K562 (cell line): ENCODE results near the gene HAS3. TPM values are rescaled to one million over a fixed set of nuclear protein-coding genes. Genes with fewer than 3 reads are reported as not detected.

Source experiments
- ATAC-seq: fragments of 200-7000 bp; cut with Tn5 transposase; 3 replicates; pipeline ENCODE4 v1.9.1; 2020; ENCODE audit warnings: moderate library complexity
- BruUV-seq: library from RNA; stranded (reverse); fragments of 400-500 nt; replicated peaks from 2 replicates; lab custom pipeline; 2021; lab: Mats Ljungman, UMichigan
- CTCF ChIA-PET: fragments of 300-600 bp; formaldehyde crosslinking; extraction: SDS; loops from one replicate; lab custom pipeline; 2021; ENCODE audit warnings: low intra/inter-chr PET ratio; lab: Yijun Ruan, JAX
- POLR2A ChIA-PET: fragments of 300-600, 350-650 bp; sonication (Branson Sonifier 250); formaldehyde crosslinking; extraction: SDS; loops from one replicate; lab custom pipeline; 2021; ENCODE audit warnings: antibody characterized with exemption, inconsistent platforms; lab: Yijun Ruan, JAX
- DNase-seq, 4 experiments: peaks; one replicate each; pipeline versions ENCODE4 v3.0.0 to v3.0.0-alpha.2; 2011 to 2018; ENCODE audit warnings: low spot score in 3 of 4, mixed read lengths in 3 of 4; ENCODE audit errors: extremely low read depth in 1 of 4
- FAIRE-seq: peaks from 2 replicates; lab custom pipeline; 2011; peaks lifted over from hg19 to GRCh38; lab: Jason Lieb, UNC
- H2AFZ ChIP-seq: 2 replicates; pipeline ENCODE4 v1.6.0; 2011; ENCODE audit warnings: low read depth, low read length, control low read depth, inconsistent platforms
- H3K27ac ChIP-seq: fragments of 200-600 bp; 3 replicates; pipeline ENCODE4 v1.8.0; 2011; ENCODE audit warnings: low read depth, mild to moderate bottlenecking, control low read depth, inconsistent platforms, low read length, moderate library complexity, mixed read lengths; ENCODE audit errors: extremely low read depth
- H3K27me3 ChIP-seq, 2 experiments: fragments of 300-600 bp in 1 of 2; 2 replicates in 1 of 2; 3 replicates in 1 of 2; pipeline versions ENCODE4 v1.6.0 to v1.8.0; 2011; ENCODE audit warnings: inconsistent platforms in 2 of 2, low read length in 2 of 2, mild to moderate bottlenecking in 1 of 2, mixed read lengths in 1 of 2, moderate library complexity in 1 of 2; ENCODE audit not compliant: control insufficient read depth in 2 of 2, insufficient read depth in 2 of 2
- H3K36me3 ChIP-seq: fragments of 300-600 bp; 3 replicates; pipeline ENCODE4 v1.8.0; 2011; ENCODE audit warnings: mild to moderate bottlenecking, low read length, inconsistent platforms; ENCODE audit not compliant: control insufficient read depth, insufficient read depth
- H3K4me1 ChIP-seq, 2 experiments: fragments of 200-600 bp in 1 of 2; replicated peaks in 1 of 2; 2 replicates in 1 of 2; 3 replicates in 1 of 2; pipeline versions ENCODE4 v1.5.1 to v1.8.0; 2011; ENCODE audit warnings: inconsistent platforms in 2 of 2, low read length in 2 of 2, mild to moderate bottlenecking in 1 of 2, mixed read lengths in 1 of 2, moderate library complexity in 1 of 2; ENCODE audit not compliant: control insufficient read depth in 2 of 2, insufficient read depth in 2 of 2
- H3K4me2 ChIP-seq: 2 replicates; pipeline ENCODE4 v1.6.1; 2011; ENCODE audit warnings: low read length, control low read depth, inconsistent platforms, mixed read lengths; ENCODE audit not compliant: insufficient read depth
- H3K4me3 ChIP-seq: fragments of 200-600 bp; sonication (generic), shearing (Covaris generic); 2 replicates; pipeline ENCODE4 v1.5.1; 2016; ENCODE audit warnings: control low read depth, inconsistent platforms
- H3K79me2 ChIP-seq: fragments of 200-600 bp; 3 replicates; pipeline ENCODE4 v1.8.0; 2011; ENCODE audit warnings: low read length, inconsistent platforms; ENCODE audit not compliant: control insufficient read depth, insufficient read depth
- H3K9ac ChIP-seq, 2 experiments: 2 replicates each; pipeline versions ENCODE4 v1.6.0 to v1.6.1; 2011; ENCODE audit warnings: low read depth in 2 of 2, low read length in 2 of 2, control low read depth in 1 of 2, inconsistent platforms in 1 of 2, mild to moderate bottlenecking in 1 of 2, mixed read lengths in 1 of 2; ENCODE audit not compliant: insufficient read depth in 1 of 2
- H3K9me1 ChIP-seq: one replicate; pipeline ENCODE4 v1.6.0; 2011; ENCODE audit warnings: inconsistent platforms, mild to moderate bottlenecking, low read length, moderate library complexity; ENCODE audit not compliant: control insufficient read depth, insufficient read depth
- H3K9me3 ChIP-seq: replicated peaks from 2 replicates; pipeline ENCODE4 v1.5.1; 2011; ENCODE audit warnings: low read depth, low read length, inconsistent platforms; ENCODE audit not compliant: control insufficient read depth, insufficient read depth
- H4K20me1 ChIP-seq: replicated peaks from 2 replicates; pipeline ENCODE4 v1.6.1; 2011; ENCODE audit warnings: low read length, inconsistent platforms, mixed read lengths; ENCODE audit not compliant: control insufficient read depth, insufficient read depth
- KHSRP ChIP-seq: fragments of 450-650 bp; IDR thresholded peaks from 2 replicates; pipeline ENCODE4 v1.6.1; 2017
- NCOA2 ChIP-seq, 2 experiments: fragments of 450-650 bp; IDR thresholded peaks; 2 replicates each; pipeline ENCODE4 v1.6.1; 2018; ENCODE audit warnings: mild to moderate bottlenecking in 2 of 2, moderate library complexity in 1 of 2; ENCODE audit not compliant: partially characterized antibody in 2 of 2
- SAP30 ChIP-seq: fragments of 200-600 bp; sonication (generic); IDR thresholded peaks from 2 replicates; pipeline ENCODE4 v1.6.1; 2012; ENCODE audit warnings: borderline replicate concordance, low read depth, mild to moderate bottlenecking, moderate library complexity, low read length, control low read depth, inconsistent platforms; ENCODE audit not compliant: insufficient read depth, poor library complexity, severe bottlenecking
- WGBS: fragments of 100-300 bp; shearing (Covaris generic); methylation state at CpG from one replicate; pipeline ENCODE4 v1.1.6; 2016; ENCODE audit warnings: low coverage, mixed read lengths; ENCODE audit not compliant: insufficient coverage; ENCODE audit errors: missing lambda C conversion rate; 5-methylcytosine and 5-hydroxymethylcytosine counted together
- in situ Hi-C: fragments of 300-500 bp; cut with MboI; formaldehyde crosslinking; loops from 4 replicates; pipeline ENCODE4 v1.15.0; 2018; ENCODE audit warnings: inconsistent platforms, mixed read lengths
- intact Hi-C: fragments of 100-400 bp; cut with micrococcal nuclease; formaldehyde crosslinking; loops from 2 replicates; pipeline ENCODE4 v1.14.2; 2022
- polyA plus RNA-seq, 8 experiments: library from polyadenylated mRNA; depleted of rRNA in 4 of 8; stranded (reverse) in 5 of 8; unstranded in 3 of 8; fragments of >200 nt; fragmentation: Nextera tagmentation in 2 of 8; fragmentation: Illumina TruSeq in 1 of 8; extraction: Ambion mirVana in 2 of 8; extraction: Trizol in 1 of 8; gene quantifications; 2 replicates each; pipeline versions ENCODE4 v1.2.1 to v1.2.3, GENCODE V29; 2011 to 2014; ENCODE audit warnings: inconsistent platforms in 1 of 8, missing spikeins in 1 of 8
- total RNA-seq, 7 experiments: library from RNA; depleted of rRNA in 6 of 7; stranded (reverse); fragments of >200 nt in 6 of 7; fragmentation: Illumina TruSeq in 2 of 7; extraction: Trizol in 2 of 7; gene quantifications; 2 replicates each; pipeline versions ENCODE4 v1.2.1 to v1.2.3, GENCODE V29; 2011 to 2021; ENCODE audit warnings: low replicate concordance in 1 of 7
- TF ChIP-seq, protein P1 (sequence below): fragments of 450-650 bp; IDR thresholded peaks from one replicate; pipeline ENCODE4 v1.6.1; 2018; ENCODE audit warnings: mild to moderate bottlenecking, moderate library complexity; ENCODE audit not compliant: partially characterized antibody
- TF ChIP-seq, protein P2 (sequence below): sonication (generic); formaldehyde crosslinking; IDR thresholded peaks from 2 replicates; pipeline ENCODE4 v1.8.1; 2023; ENCODE audit warnings: mild to moderate bottlenecking, missing genetic modification reagents

Gene HAS3
- total and polyA plus RNA-seq, 9 of the 15 experiments (the other 6 are each of a cell fraction or from before 2014, with no cell fraction given), result 0.04 to 0.33 (median 0.13) TPM; not detected in 1

DNA sequence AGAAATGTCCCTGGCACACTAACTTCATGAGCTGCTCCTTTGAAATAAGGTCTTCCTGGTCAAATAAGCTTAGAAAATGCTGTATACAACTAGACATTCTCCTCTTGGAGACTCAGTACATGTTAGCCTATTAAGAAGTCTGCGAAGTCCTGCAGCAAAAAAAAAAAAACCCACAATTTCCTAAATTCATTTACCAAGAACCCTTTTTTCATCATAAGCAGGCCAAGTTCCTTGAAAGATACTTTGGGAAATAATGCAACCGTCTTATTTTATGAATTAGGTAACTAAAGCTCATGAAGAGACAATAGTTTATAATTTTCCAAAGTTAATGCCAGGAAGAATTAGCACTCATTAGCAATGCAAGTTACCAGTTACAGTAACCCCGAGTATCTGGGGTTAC lies 49.0 kb upstream of the HAS3 start:
- POLR2A ChIA-PET, result interaction anchor here (1.0 to 1.5 kb wide), 3 partner anchors 9 to 16 kb away, joined by 3 to 8 read pairs (median 4); no protein-coding TSS in a partner anchor
- H3K27ac ChIP-seq, result no peak overlapping the region
- in situ Hi-C loops (no loop called here), intact Hi-C loops (no loop called here)
- TF ChIP-seq, protein P1, sequence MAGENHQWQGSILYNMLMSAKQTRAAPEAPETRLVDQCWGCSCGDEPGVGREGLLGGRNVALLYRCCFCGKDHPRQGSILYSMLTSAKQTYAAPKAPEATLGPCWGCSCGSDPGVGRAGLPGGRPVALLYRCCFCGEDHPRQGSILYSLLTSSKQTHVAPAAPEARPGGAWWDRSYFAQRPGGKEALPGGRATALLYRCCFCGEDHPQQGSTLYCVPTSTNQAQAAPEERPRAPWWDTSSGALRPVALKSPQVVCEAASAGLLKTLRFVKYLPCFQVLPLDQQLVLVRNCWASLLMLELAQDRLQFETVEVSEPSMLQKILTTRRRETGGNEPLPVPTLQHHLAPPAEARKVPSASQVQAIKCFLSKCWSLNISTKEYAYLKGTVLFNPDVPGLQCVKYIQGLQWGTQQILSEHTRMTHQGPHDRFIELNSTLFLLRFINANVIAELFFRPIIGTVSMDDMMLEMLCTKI, result no peak
- no peak for TF ChIP-seq KHSRP
- TF ChIP-seq, protein P2, sequence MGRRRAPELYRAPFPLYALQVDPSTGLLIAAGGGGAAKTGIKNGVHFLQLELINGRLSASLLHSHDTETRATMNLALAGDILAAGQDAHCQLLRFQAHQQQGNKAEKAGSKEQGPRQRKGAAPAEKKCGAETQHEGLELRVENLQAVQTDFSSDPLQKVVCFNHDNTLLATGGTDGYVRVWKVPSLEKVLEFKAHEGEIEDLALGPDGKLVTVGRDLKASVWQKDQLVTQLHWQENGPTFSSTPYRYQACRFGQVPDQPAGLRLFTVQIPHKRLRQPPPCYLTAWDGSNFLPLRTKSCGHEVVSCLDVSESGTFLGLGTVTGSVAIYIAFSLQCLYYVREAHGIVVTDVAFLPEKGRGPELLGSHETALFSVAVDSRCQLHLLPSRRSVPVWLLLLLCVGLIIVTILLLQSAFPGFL, result no peak
- TF ChIP-seq NCOA2 (IDR thresholded peaks at IDR 0.05; ENCODE audit: partially characterized antibody in 2 of 2), result no peak
- TF ChIP-seq SAP30, result no peak
- H3K27me3 ChIP-seq, result no peaks in the 10 kb centered on the region
- no peaks in the 10 kb centered on the region for H3K36me3 ChIP-seq
- no peak overlapping the region for H3K9ac ChIP-seq
- no peak overlapping the region for H3K4me2 ChIP-seq
- H2AFZ ChIP-seq, result no peak overlapping the region
- no peaks in the 10 kb centered on the region for H3K79me2 ChIP-seq
- no peaks in the 10 kb centered on the region for H4K20me1 ChIP-seq
- no peak for ATAC-seq
- whole genome bisulfite sequencing, result 64% methylated on average over 3 of the region's 3 CpGs
- no peaks in the 10 kb centered on the region for H3K4me1 ChIP-seq
- H3K9me3 ChIP-seq, result no peaks in the 10 kb centered on the region
- H3K9me1 ChIP-seq, result no peaks in the 10 kb centered on the region
- FAIRE-seq, result no peak
- CTCF ChIA-PET, result no interaction called here
- no peak overlapping the region for H3K4me3 ChIP-seq
- BruUV-seq, result no TSS peak
- no peak for DNase-seq
